Endometrium (tissue), 2 donors: Measurements from ENCODE around the gene MAMDC2.
"Not testable (repeated sequence)": the region's sequence is repeated elsewhere in the genome, so short reads cannot be mapped to it uniquely, and the experiment has no call there.

Experiments
- FAIRE-seq: peaks from 2 replicates; lab custom pipeline; 2012; peaks lifted over from hg19 to GRCh38; lab: Jason Lieb, UNC
- donor health status: control.
- donor health status: control.

The MAMDC2 gene

GRCh38 chr9:70197216-70198044, 153.8 kb downstream of the MAMDC2 start:
- FAIRE-seq = no peak

DNA sequence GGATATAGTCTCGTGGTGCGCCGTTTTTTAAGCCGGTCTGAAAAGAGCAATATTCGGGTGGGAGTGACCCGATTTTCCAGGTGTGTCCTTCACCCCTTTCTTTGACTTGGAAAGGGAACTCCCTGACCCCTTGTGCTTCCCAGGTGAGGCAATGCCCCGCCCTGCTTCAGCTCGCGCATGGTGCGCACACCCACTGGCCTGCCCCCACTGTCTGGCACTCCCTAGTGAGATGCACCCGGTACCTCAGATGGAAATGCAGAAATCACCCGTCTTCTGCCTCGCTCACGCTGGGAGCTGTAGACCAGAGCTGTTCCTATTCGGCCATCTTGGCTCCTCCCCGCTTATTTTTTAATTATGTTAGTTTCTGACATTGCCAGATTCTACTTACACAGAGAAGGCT, 161.1 kb downstream of the MAMDC2 start:
- FAIRE-seq = not testable (repeated sequence)

GRCh38 chr9:70205366-70206020, 161.8 kb downstream of the MAMDC2 start:
- no peak for FAIRE-seq

GRCh38 chr9:70217029-70217428, 173.4 kb downstream of the MAMDC2 start:
- no peak for FAIRE-seq

GRCh38 chr9:70218767-70219166, 175.1 kb downstream of the MAMDC2 start:
- no peak for FAIRE-seq

GRCh38 chr9:70220216-70220615, 176.6 kb downstream of the MAMDC2 start:
- no peak for FAIRE-seq

DNA sequence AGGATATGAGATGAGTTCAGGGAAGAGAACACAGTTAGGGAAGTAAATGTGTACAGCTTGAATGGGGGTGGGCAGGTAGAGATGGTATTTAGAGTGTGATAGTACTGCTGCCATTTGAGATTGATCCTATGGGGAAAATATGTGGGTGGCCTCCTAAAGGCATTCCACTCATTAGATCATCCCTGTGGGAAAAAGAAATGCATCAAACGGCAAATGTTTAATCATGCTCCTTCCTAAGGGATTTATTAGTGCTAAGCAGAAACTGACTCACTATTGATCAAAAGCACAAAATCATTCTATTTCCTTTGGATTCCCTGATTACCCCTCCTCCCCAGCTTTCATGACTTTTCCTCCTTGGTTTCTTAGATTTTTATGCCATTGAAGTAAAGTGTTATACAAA, 178.7 kb downstream of the MAMDC2 start:
- no peak for FAIRE-seq

GRCh38 chr9:70228118-70228517, 184.5 kb downstream of the MAMDC2 start:
- no peak for FAIRE-seq

GRCh38 chr9:70228611-70229010, 185.0 kb downstream of the MAMDC2 start:
- no peak for FAIRE-seq

GRCh38 chr9:70229026-70229425, 185.4 kb downstream of the MAMDC2 start:
- FAIRE-seq = no peak

GRCh38 chr9:70229579-70229978, 185.9 kb downstream of the MAMDC2 start:
- no peak for FAIRE-seq

- no peak for FAIRE-seq
Measured at GRCh38 chr9:70232476-70232875, 188.8 kb downstream of the MAMDC2 start.

DNA sequence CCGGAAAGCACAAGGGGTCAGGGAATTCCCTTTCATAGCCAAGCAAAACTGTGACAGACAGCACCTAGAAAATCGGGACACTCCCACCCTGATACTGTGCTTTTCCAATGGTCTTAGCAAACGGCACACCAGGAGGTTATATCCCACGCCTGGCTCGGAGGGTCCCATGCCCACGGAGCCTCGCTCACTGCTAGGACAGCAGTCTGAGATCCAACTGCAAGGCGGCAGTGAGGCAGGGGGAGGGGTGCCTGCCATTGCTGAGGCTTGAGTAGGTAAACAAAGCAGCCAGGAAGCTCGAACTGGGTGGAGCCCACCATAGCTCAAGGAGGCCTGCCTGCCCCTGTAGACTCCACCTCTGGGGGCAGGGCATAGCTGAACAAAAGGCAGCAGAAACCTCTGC, 190.6 kb downstream of the MAMDC2 start:
- not testable (repeated sequence) for FAIRE-seq

- FAIRE-seq = not testable (repeated sequence)
Measured at GRCh38 chr9:70245952-70246351, 202.3 kb downstream of the MAMDC2 start.

DNA sequence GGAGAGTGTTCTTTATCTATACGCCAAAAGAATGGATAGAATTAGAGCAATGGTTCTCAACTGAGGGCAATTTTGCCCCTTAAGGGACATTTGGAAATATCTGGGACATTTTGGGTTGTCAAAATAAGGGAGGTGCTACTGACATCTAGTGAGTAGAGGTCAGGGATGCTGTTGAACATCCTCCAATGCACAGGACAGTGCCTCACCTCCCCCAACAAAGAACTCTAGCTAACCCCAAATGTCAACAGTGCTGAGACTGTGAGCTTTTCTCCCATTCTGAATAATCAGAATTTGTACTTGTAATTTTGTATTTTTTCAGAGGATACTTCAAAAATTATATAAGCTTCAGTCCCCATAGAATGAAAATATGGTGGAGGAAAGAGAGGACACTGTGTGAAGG, 206.6 kb downstream of the MAMDC2 start:
- no peak for FAIRE-seq

DNA sequence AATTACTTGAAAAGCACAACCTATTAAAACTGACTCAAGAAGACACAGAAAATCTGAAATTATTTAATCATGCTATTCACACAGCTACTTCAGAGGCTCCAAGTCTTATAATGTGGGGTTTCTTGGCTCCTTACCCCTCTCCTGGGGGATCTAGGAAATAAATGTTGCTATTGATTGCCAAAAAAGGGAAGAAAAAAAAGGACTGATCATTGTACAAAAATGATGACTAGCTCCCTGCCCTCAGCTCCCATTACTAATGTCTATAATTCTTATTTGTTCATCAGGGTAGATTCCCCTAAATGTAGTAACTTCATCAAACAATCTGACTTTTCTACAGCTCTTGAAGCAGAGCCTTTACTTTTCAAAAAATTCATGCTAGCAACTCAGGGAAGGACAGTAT, 211.8 kb downstream of the MAMDC2 start:
- no peak for FAIRE-seq

DNA sequence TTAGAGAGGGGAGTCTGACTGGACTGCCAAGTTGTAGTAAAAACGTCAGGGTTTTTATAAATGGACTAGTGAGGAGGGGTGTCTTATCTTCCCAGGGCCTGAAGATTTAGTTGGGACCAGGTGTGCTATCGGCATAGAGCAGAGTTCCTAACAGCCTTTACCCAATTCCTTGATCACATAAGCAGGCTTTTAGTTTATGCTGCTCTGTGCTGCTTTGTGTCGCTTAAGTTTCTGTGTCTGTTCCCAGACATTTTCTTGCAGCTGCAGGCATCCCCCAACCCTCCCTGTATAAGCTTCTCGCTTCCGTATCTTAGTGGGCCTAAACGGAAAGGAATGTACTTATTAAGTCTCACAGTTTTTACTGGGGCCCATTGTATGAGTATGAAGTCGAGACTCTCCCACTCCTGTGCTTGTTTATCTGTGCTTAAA, 212.5 kb downstream of the MAMDC2 start:
- FAIRE-seq = no peak

DNA sequence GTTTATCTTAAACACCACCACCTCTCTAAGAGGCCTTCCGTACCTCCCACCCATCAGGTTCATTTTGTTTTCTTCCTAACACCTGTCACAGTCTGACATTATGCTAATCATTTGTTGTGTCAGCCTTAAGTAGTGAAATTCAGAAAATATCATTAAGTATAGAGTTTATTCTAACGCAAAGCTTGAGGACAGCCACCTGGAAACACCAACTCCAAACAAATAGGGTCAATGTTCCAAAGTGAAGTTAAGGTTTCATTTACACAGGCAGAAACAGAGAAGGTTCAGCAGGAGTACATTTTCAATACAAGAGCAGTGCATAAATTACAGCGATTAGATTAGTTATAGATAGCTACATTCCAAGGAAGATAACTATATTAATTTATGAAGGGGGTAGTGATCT, 213.9 kb downstream of the MAMDC2 start:
- FAIRE-seq = no peak

DNA sequence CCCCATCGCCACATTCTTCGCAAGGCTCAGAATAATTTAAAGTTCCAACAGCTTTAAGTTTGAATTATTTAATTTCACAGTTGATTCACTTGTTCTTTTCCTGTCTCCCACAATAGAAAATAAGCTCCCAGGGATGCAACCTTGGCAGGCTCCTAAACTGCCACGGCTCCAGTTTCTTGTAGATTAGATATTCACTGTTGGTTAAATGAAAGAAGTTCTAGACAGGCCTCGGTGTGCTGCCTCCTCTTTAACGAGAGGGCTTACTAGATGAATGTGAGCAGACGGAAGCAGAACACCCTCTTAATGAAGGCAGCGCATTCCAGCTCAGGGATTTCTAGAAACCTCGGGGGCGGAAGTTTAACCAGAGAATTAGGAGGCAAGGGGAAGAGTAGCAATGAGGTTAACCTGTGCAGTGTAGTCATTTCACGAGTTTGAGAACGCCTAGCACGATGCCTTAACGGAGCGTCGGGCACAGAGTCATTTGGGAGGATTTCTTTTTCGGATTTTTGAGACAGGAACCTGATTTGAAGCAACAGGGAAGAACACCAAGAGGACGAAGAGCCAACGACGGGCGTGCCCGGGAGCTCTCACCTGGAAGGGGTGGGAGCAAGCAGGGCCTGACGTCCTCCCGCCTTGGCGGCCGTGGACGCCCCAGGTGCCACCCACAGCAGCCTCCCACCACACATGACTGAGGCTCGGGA, 214.5 kb downstream of the MAMDC2 start:
- no peak for FAIRE-seq

DNA sequence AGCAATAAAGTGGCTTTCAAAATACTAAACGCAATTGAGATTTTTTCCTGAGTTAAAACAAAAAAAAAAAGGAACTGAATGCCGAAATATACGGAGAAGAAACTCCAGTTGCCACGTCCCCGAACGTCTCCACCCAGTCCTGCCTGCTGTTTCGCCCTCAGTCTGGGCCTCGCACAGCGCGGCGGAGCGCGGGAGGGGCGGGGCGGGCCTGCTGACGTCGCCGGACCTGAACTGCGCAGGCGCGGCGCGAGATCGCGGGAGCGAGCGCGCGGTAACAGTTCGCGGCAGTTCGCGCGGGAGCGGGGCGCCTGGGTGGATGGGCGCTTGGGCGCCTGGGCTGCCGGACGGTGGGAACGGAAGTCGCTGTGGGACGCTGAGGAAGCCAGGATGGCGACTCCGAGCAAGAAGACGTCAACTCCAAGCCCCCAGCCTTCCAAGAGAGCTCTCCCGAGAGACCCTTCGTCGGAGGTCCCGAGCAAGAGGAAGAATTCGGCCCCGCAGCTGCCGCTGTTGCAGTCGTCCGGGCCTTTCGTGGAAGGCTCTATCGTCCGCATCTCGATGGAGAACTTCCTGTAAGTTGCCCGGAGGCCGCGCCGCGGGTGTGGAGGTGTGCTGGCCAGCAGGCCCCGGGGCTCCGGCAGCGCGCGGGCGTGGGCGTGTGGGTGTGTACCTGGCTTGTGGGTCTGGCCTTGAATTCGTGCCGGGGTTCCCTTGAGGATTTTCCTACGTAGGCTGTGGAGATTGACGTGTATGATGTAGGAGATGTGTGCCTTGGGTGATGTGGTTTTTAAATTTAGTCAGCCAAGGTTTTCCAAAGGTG, 215.3 kb downstream of the MAMDC2 start, which contains the start of gene SMC5:
TSS of gene SMC5 (plus strand) at position 287 of the 820 bp plus-strand sequence. CDS start at position 388, 101 bp downstream.
- no peak for FAIRE-seq

GRCh38 chr9:70259512-70259802, 215.8 kb downstream of the MAMDC2 start:
- FAIRE-seq = no peak

DNA sequence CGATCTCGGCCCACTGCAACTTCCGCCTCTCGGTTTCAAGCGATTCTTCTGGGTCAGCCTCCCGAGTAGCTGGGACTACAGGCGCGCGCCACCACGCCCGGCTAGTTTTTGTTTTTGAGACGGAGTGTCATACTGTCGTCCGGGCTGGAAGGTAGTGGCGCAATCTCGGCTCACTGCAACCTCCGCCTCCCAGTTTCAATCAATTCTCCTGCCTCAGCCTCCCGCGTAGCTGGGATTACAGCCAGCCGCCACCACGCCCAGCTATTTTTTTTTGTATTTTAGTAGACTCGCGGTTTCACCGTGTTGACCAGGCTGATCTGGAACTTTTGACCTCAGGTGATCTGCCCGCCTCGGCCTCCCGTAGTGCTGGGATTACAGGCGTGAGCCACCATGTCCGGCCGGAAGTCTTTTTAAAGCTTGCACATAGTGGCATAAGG, 216.4 kb downstream of the MAMDC2 start:
- no peak for FAIRE-seq
